CD8-positive, alpha-beta memory T cell (primary cell): ENCODE measurements around the gene FMNL2. TPM values are rescaled to one million over a fixed set of nuclear protein-coding genes. Genes with fewer than 3 reads are reported as not detected.

Source experiments
- CTCF ChIA-PET: fragments of 350-600 bp; sonication (Branson Sonifier 250); formaldehyde crosslinking; loops from one replicate; lab custom pipeline; 2021; ENCODE audit warnings: antibody characterized with exemption; lab: Charles Lee
- POLR2A ChIA-PET: fragments of 350-600 bp; sonication (Branson Sonifier 250); formaldehyde crosslinking; loops from one replicate; lab custom pipeline; 2021; ENCODE audit warnings: antibody characterized with exemption; lab: Charles Lee
- DNase-seq, 5 donors: peaks; one replicate each; pipeline versions ENCODE4 v3.0.0 to v3.0.0-alpha.2; 2020 to 2022; ENCODE audit warnings: mixed read lengths in 1 of 5
- H3K27ac ChIP-seq: one replicate; pipeline ENCODE4 v1.7.0; 2013; ENCODE audit warnings: low read depth, mild to moderate bottlenecking, low read length, moderate library complexity
- H3K27me3 ChIP-seq: 2 replicates; pipeline ENCODE4 v1.7.0; 2013; ENCODE audit warnings: low read length, mild to moderate bottlenecking; ENCODE audit not compliant: insufficient read depth, poor library complexity, severe bottlenecking
- H3K36me3 ChIP-seq: 2 replicates; pipeline ENCODE4 v1.7.0; 2013; ENCODE audit warnings: mild to moderate bottlenecking, low read length, moderate library complexity; ENCODE audit not compliant: insufficient read depth
- H3K4me1 ChIP-seq: 2 replicates; pipeline ENCODE4 v1.7.0; 2013; ENCODE audit warnings: mild to moderate bottlenecking, low read length, moderate library complexity; ENCODE audit not compliant: insufficient read depth
- H3K4me3 ChIP-seq: 2 replicates; pipeline ENCODE4 v1.7.0; 2013; ENCODE audit warnings: mild to moderate bottlenecking, low read length
- H3K9me3 ChIP-seq: 2 replicates; pipeline ENCODE4 v1.7.0; 2013; ENCODE audit warnings: mild to moderate bottlenecking, low read length
- H3K27ac Mint-ChIP-seq, 8 donors: one replicate each; pipeline ENCODE4 v1.8.0; 2020 to 2021; ENCODE audit warnings: mixed read lengths in 8 of 8, mild to moderate bottlenecking in 6 of 8, inconsistent platforms in 3 of 8, moderate library complexity in 3 of 8
- H3K27me3 Mint-ChIP-seq, 2 donors: one replicate each; pipeline ENCODE4 v1.8.0; 2020 to 2021; ENCODE audit warnings: mixed read lengths in 2 of 2, mild to moderate bottlenecking in 1 of 2, moderate library complexity in 1 of 2
- H3K36me3 Mint-ChIP-seq, 3 donors: one replicate each; pipeline ENCODE4 v1.8.0; 2020 to 2021; ENCODE audit warnings: mixed read lengths in 3 of 3, inconsistent platforms in 1 of 3, mild to moderate bottlenecking in 1 of 3
- H3K4me1 Mint-ChIP-seq, 3 donors: one replicate each; pipeline ENCODE4 v1.8.0; 2020 to 2021; ENCODE audit warnings: mixed read lengths in 3 of 3, inconsistent platforms in 1 of 3, mild to moderate bottlenecking in 1 of 3
- H3K4me3 Mint-ChIP-seq, 7 donors: one replicate each; pipeline ENCODE4 v1.8.0; 2020 to 2021; ENCODE audit warnings: mixed read lengths in 7 of 7, mild to moderate bottlenecking in 6 of 7, moderate library complexity in 4 of 7, inconsistent platforms in 2 of 7
- H3K9me3 Mint-ChIP-seq, 5 donors: one replicate each; pipeline ENCODE4 v1.8.0; 2020 to 2022; ENCODE audit warnings: mixed read lengths in 5 of 5, mild to moderate bottlenecking in 3 of 5, moderate library complexity in 2 of 5, inconsistent platforms in 1 of 5
- polyA plus RNA-seq: library from polyadenylated mRNA; unstranded; fragments of 300-500 nt; fragmentation: Illumina TruSeq; gene quantifications from one replicate; pipeline ENCODE4 v1.2.3, GENCODE V29; 2021
- total RNA-seq, 2 experiments: library from RNA; stranded (reverse); gene quantifications; one replicate each; pipeline ENCODE4 v1.2.3, GENCODE V29; 2021

The FMNL2 gene
- total and polyA plus RNA-seq, 3 experiments from 2014 or later: 0.05 to 0.59 (median 0.58) TPM

DNA sequence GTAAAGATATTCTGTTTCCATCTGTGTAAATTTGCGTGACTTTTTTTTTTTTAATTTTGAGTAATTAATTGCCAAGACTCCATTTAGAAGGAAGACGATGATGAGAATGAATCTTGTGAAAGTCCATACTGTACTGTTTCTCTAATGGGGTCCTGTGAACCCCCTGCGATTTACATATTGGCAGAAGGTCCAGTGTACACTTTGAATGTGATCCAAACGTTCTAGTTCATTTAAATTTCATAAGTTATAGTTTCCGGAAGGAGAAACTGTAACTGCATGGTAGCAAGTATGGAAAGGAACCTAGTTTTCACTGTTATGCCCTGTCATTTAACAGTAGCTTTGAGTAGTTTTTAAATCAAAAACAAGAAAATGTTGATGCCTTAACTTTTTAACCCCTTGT lies 166.7 kb downstream of the FMNL2 start:
- peaks cover 2 to 17% of the 10 kb centered on the region in 2 donors for H3K27me3 Mint-ChIP-seq
- ChIA-PET CTCF (no interaction called here), POLR2A (no interaction called here)

DNA sequence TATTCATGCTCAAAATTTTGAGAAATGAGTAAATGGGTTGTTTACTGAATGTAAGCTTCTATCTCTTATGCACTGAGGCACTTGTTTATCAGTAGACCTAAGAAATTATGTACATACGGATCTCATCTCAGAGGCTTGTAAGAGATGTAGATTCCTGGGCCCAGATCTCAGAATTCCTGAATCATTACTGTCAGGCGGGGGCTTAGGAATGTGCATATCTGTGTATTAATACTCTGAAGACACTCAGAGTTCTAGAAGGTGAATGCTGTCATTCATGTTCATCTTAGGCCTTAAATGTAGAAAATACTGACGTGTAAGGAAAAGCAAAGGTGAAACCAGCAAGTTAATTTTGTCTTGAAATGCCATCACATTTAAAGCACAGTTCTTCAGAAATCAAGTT lies 169.6 kb downstream of the FMNL2 start:
- Histone ChIP-seq H3K36me3 (no peaks in the 10 kb centered on the region), H3K27me3 (no peaks in the 10 kb centered on the region), H3K4me1 (no peaks in the 10 kb centered on the region), H3K4me3 (no peak overlapping the region), H3K9me3 (no peaks in the 10 kb centered on the region), H3K27ac (no peak overlapping the region)
- ChIA-PET POLR2A (no interaction called here), CTCF (no interaction called here)
- Mint-ChIP-seq H3K36me3 (no peaks in the 10 kb centered on the region), H3K27ac (no peak overlapping the region), H3K27me3 (peaks cover 2 to 11% of the 10 kb centered on the region in 2 donors), H3K4me3 (no peak overlapping the region), H3K9me3 (peaks cover 0 to 4% (median 0%) of the 10 kb centered on the region in 5 donors), H3K4me1 (no peaks in the 10 kb centered on the region)
- DNase-seq: no peak

More for the DNA sequence above, 166.7 kb downstream of the FMNL2 start:
- Histone ChIP-seq H3K4me3 (no peak overlapping the region), H3K9me3 (no peaks in the 10 kb centered on the region), H3K36me3 (no peaks in the 10 kb centered on the region), H3K27ac (no peak overlapping the region), H3K27me3 (no peaks in the 10 kb centered on the region), H3K4me1 (no peaks in the 10 kb centered on the region)
- no peak overlapping the region for H3K27ac Mint-ChIP-seq
- H3K4me1 Mint-ChIP-seq: no peaks in the 10 kb centered on the region
- H3K9me3 Mint-ChIP-seq: peaks cover 0 to 4% (median 0%) of the 10 kb centered on the region in 5 donors
- H3K4me3 Mint-ChIP-seq: no peak overlapping the region
- no peak for DNase-seq
- no peaks in the 10 kb centered on the region for H3K36me3 Mint-ChIP-seq

DNA sequence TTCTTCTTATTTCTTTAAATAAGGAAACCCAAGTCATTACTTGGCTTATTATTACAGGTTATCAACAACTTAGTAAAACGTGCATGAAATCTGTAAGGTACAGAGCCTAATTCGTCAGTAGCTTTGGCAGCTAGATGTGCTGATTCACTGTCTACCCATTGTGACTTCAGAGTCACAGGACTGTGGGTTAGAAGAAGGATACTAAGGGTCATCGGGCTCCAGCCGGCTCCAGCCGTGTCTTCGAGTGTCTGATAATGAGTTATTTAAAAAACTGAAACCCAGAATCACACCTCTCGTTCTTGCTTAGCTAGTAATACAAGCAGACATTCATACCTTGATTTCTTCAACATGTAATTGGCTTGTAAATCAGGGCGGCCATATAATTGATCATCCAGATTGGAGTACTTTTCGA lies 170.5 kb downstream of the FMNL2 start:
- no peaks in the 10 kb centered on the region for H3K36me3 Mint-ChIP-seq
- H3K27ac Mint-ChIP-seq: no peak overlapping the region
- no peaks in the 10 kb centered on the region for H3K36me3 ChIP-seq
- H3K4me3 Mint-ChIP-seq: no peak overlapping the region
- no peaks in the 10 kb centered on the region for H3K27me3 ChIP-seq
- no peak overlapping the region for H3K4me3 ChIP-seq
- ChIA-PET CTCF (no interaction called here), POLR2A (no interaction called here)
- no peaks in the 10 kb centered on the region for H3K4me1 Mint-ChIP-seq
- DNase-seq: no peak
- no peak overlapping the region for H3K27ac ChIP-seq
- no peaks in the 10 kb centered on the region for H3K4me1 ChIP-seq
- H3K9me3 ChIP-seq: no peaks in the 10 kb centered on the region
- H3K27me3 Mint-ChIP-seq: peaks cover 2 to 11% of the 10 kb centered on the region in 2 donors
- H3K9me3 Mint-ChIP-seq: peaks cover 0 to 4% (median 0%) of the 10 kb centered on the region in 5 donors

DNA sequence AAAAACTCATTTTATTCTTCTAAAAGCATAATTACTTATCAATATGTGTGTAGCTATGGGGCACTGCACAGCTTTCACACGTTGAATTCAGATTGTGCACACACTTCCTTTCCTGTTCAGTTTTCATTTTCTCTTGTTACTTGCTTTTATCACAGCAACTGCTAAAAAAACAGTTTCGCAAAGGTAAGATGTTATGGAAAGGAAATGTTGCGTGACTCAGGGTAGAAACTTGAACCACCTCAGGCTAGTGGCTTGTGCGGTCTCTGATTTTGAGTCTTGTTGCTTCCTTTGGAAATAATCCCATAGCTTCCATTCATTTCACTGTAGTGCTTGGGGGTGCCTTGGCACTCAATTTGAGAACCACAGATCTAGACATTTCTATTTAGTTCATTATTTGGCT lies 171.9 kb downstream of the FMNL2 start:
- Histone ChIP-seq H3K27me3 (no peaks in the 10 kb centered on the region), H3K36me3 (no peaks in the 10 kb centered on the region), H3K27ac (no peak overlapping the region), H3K4me1 (no peaks in the 10 kb centered on the region), H3K9me3 (no peaks in the 10 kb centered on the region), H3K4me3 (no peak overlapping the region)
- ChIA-PET POLR2A (no interaction called here), CTCF (no interaction called here)
- H3K36me3 Mint-ChIP-seq: no peaks in the 10 kb centered on the region
- H3K9me3 Mint-ChIP-seq: peaks cover 0 to 4% (median 0%) of the 10 kb centered on the region in 5 donors
- H3K27me3 Mint-ChIP-seq: peaks cover 2 to 11% of the 10 kb centered on the region in 2 donors
- no peak overlapping the region for H3K27ac Mint-ChIP-seq
- H3K4me3 Mint-ChIP-seq: no peak overlapping the region
- H3K4me1 Mint-ChIP-seq: no peaks in the 10 kb centered on the region
- no peak for DNase-seq

DNA sequence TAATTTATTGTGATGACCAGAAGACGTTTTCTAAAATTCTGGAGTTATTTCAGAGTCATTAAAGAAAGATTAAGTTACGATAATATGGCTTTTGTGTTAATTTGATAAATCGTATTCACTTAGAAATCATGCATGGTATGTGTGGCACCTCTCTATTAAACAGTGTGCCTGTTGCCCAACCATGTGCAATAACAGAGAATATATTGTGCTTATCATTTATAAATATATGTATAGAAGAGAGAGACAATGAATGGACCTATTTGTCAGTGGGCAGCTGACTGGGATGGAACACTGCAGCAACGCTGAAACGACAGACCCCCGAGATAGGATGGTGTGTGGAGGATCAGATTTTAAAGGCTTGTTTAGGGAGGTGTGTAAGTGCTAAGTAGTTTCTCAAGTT lies 172.9 kb downstream of the FMNL2 start:
- Mint-ChIP-seq H3K9me3 (no peaks in the 10 kb centered on the region), H3K27me3 (peaks cover 2 to 8% of the 10 kb centered on the region in 2 donors), H3K27ac (no peak overlapping the region), H3K4me1 (no peaks in the 10 kb centered on the region), H3K4me3 (no peak overlapping the region), H3K36me3 (no peaks in the 10 kb centered on the region)
- Histone ChIP-seq H3K4me1 (no peaks in the 10 kb centered on the region), H3K36me3 (no peaks in the 10 kb centered on the region), H3K27ac (no peak overlapping the region), H3K4me3 (no peak overlapping the region), H3K9me3 (no peaks in the 10 kb centered on the region), H3K27me3 (no peaks in the 10 kb centered on the region)
- ChIA-PET CTCF (no interaction called here), POLR2A (no interaction called here)
- DNase-seq: no peak

DNA sequence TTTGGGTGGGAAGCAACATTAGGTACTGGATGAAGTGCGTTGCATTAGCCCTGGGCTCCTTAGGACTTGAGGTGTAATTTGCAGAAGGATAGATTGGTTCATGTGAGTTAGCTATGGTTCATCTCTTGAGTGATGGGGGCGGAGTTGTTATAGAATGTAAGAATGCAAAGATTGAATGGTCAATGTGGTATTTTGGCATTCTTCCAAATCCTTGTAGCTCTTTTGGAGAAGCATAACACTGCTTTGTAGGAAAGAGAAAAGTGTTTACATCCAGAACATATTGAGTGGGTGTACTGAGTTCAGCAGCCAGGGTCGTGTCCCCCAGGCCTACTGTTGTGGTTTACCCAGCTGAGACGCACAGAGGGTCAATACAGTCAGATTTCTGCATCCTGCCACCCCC lies 173.5 kb downstream of the FMNL2 start:
- Mint-ChIP-seq H3K4me3 (no peak overlapping the region), H3K4me1 (no peaks in the 10 kb centered on the region), H3K27ac (no peak overlapping the region), H3K27me3 (peaks cover 2 to 6% of the 10 kb centered on the region in 2 donors), H3K36me3 (no peaks in the 10 kb centered on the region), H3K9me3 (no peaks in the 10 kb centered on the region)
- CTCF ChIA-PET: no interaction called here
- POLR2A ChIA-PET: no interaction called here
- Histone ChIP-seq H3K27ac (no peak overlapping the region), H3K9me3 (no peaks in the 10 kb centered on the region), H3K4me3 (no peak overlapping the region), H3K27me3 (no peaks in the 10 kb centered on the region), H3K36me3 (no peaks in the 10 kb centered on the region), H3K4me1 (no peaks in the 10 kb centered on the region)
- no peak for DNase-seq

DNA sequence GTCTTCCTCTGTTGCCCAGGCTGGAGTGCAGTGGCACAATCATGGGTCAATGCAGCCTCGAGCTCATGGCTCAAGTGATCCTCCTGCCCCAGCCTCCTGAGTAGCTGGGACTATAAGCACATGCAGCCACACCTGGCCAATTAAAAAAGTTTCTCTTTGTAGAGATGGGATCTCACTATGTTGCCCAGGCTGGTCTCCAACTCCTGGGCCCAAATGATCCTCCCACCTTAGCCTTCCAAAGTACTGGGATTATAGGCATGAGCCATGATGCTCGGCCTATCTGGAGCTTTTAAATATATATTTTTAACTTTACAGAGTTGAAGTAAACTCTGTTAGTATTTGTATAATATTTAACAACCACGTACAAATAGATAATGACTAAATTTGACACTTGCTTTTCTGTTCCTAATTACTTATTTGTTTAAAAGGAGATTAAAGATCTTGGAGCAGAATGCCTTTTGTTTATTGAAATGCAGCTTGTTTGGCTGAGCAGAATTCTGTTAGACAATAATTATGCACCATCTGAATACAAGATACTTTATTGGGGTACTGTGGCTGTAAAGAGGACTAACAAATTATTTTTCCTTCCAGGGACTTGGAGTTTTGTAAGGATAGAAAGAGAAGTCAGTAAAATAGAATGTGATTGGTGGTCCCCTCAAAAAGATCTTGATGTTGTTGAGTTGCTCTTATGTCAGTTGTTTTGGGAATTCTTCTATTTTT lies 175.0 kb downstream of the FMNL2 start:
- H3K4me3 Mint-ChIP-seq: no peak overlapping the region
- no peaks in the 10 kb centered on the region for H3K36me3 Mint-ChIP-seq
- H3K27ac ChIP-seq: no peak overlapping the region
- H3K9me3 ChIP-seq: no peaks in the 10 kb centered on the region
- no peaks in the 10 kb centered on the region for H3K4me1 Mint-ChIP-seq
- H3K27ac Mint-ChIP-seq: no peak overlapping the region
- H3K9me3 Mint-ChIP-seq: no peaks in the 10 kb centered on the region
- peaks cover 0 to 2% of the 10 kb centered on the region in 2 donors for H3K27me3 Mint-ChIP-seq
- CTCF ChIA-PET: no interaction called here
- H3K4me3 ChIP-seq: no peak overlapping the region
- POLR2A ChIA-PET: no interaction called here
- H3K36me3 ChIP-seq: no peaks in the 10 kb centered on the region
- DNase-seq: no peak
- no peaks in the 10 kb centered on the region for H3K27me3 ChIP-seq
- no peaks in the 10 kb centered on the region for H3K4me1 ChIP-seq

DNA sequence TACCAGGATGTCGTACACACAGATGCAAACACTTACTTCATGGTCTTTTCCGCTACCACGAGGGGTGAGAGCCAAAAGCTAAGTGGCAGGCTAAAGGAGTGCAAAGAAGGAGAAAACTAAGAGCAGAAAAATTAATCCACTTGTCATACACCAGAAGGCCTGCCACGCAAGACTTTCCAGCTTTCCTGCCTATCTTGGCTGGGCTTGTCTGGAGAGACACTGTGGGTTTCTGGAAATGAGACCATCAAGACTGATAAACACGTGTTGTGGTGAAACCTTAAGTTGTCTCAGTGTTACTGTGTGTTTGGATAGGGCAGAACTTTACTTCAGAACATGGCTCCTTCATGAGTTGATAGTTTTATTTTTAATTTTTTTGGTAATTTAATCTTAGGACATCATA lies 175.6 kb downstream of the FMNL2 start:
- Mint-ChIP-seq H3K4me1 (no peaks in the 10 kb centered on the region), H3K27me3 (peaks cover 0 to 2% of the 10 kb centered on the region in 2 donors), H3K27ac (no peak overlapping the region), H3K9me3 (no peaks in the 10 kb centered on the region), H3K4me3 (no peak overlapping the region), H3K36me3 (no peaks in the 10 kb centered on the region)
- H3K4me3 ChIP-seq: no peak overlapping the region
- no peaks in the 10 kb centered on the region for H3K9me3 ChIP-seq
- ChIA-PET CTCF (no interaction called here), POLR2A (no interaction called here)
- H3K4me1 ChIP-seq: no peaks in the 10 kb centered on the region
- no peaks in the 10 kb centered on the region for H3K27me3 ChIP-seq
- no peak for DNase-seq
- no peak overlapping the region for H3K27ac ChIP-seq
- no peaks in the 10 kb centered on the region for H3K36me3 ChIP-seq
